GM12878 (cell line): ENCODE measurements around the gene ERN2. TPM values are rescaled to one million over a fixed set of nuclear protein-coding genes. Genes with fewer than 3 reads are reported as not detected.

Experiments used
- BCL11A ChIP-seq: IDR thresholded peaks from 2 replicates; pipeline ENCODE4 v1.6.1; 2011; ENCODE audit warnings: low read depth, low read length
- CHD1 ChIP-seq: IDR thresholded peaks from 2 replicates; pipeline ENCODE4 v1.6.1; 2012; ENCODE audit warnings: low read depth, low read length, improper control_type of control experiment
- DPF2 ChIP-seq: fragments of 450-650 bp; IDR thresholded peaks from 2 replicates; pipeline ENCODE4 v1.6.1; 2017; ENCODE audit warnings: mild to moderate bottlenecking
- FOXK2 ChIP-seq: fragments of 450-650 bp; IDR thresholded peaks from 2 replicates; pipeline ENCODE4 v1.6.1; 2017; ENCODE audit warnings: mild to moderate bottlenecking, moderate library complexity
- HDAC2 ChIP-seq: fragments of 200-600 bp; sonication (generic); IDR thresholded peaks from 2 replicates; pipeline ENCODE4 v1.6.1; 2017
- HDAC6 ChIP-seq: fragments of 200-600 bp; sonication (generic); IDR thresholded peaks from one replicate; pipeline ENCODE4 v1.8.0; 2017; ENCODE audit warnings: antibody characterized with exemption; ENCODE audit not compliant: unreplicated experiment
- NBN ChIP-seq: fragments of 450-650 bp; IDR thresholded peaks from 2 replicates; pipeline ENCODE4 v1.6.1; 2016
- NR2C1 ChIP-seq: fragments of 450-650 bp; IDR thresholded peaks from 2 replicates; pipeline ENCODE4 v1.6.1; 2017; ENCODE audit warnings: antibody characterized with exemption, mild to moderate bottlenecking, moderate library complexity
- NR2C2 ChIP-seq: IDR thresholded peaks from 2 replicates; pipeline ENCODE4 v1.6.1; 2011; ENCODE audit warnings: borderline replicate concordance, low read depth; ENCODE audit not compliant: control insufficient read depth, insufficient read length
- SMARCA5 ChIP-seq: fragments of 450-650 bp; IDR thresholded peaks from 2 replicates; pipeline ENCODE4 v1.6.1; 2017; ENCODE audit warnings: mild to moderate bottlenecking
- SP1 ChIP-seq: IDR thresholded peaks from one replicate; pipeline ENCODE4 v1.6.1; 2011; ENCODE audit warnings: low read depth, low read length
- SRF ChIP-seq, 2 experiments: IDR thresholded peaks; 2 replicates each; pipeline ENCODE4 v1.6.1; 2011; ENCODE audit warnings: low read depth in 2 of 2, low read length in 2 of 2, mild to moderate bottlenecking in 1 of 2, moderate library complexity in 1 of 2
- TCF3 ChIP-seq: IDR thresholded peaks from 2 replicates; pipeline ENCODE4 v1.6.1; 2012; ENCODE audit warnings: low read depth, mild to moderate bottlenecking, low read length, borderline replicate concordance; ENCODE audit not compliant: insufficient read depth
- YY1 ChIP-seq: IDR thresholded peaks from 2 replicates; pipeline ENCODE4 v1.6.1; 2011; ENCODE audit warnings: low read depth, mild to moderate bottlenecking, low read length
- polyA plus RNA-seq, 11 experiments: library from polyadenylated mRNA; depleted of rRNA in 4 of 11; unstranded in 6 of 11; stranded (reverse) in 5 of 11; fragments of >200 nt; fragmentation: Nextera tagmentation in 4 of 11; fragmentation: Illumina TruSeq in 1 of 11; extraction: Ambion mirVana in 4 of 11; extraction: Trizol in 1 of 11; gene quantifications; 1 replicate in 1 of 11; 2 replicates in 10 of 11; pipeline versions ENCODE4 v1.2.1 to v1.2.3, GENCODE V29; 2011 to 2016; ENCODE audit warnings: inconsistent platforms in 2 of 11, missing spikeins in 2 of 11, low read depth in 1 of 11
- total RNA-seq, 4 experiments: library from RNA; depleted of rRNA in 3 of 4; stranded (reverse); fragments of >200 nt in 3 of 4; fragmentation: Illumina TruSeq in 1 of 4; extraction: Trizol in 1 of 4; gene quantifications; 2 replicates each; pipeline versions ENCODE4 v1.2.1 to v1.2.3, GENCODE V29; 2013 to 2021
- TF ChIP-seq, protein P1 (sequence below): IDR thresholded peaks from 2 replicates; pipeline ENCODE4 v1.6.1; 2012; ENCODE audit warnings: low read depth, low read length, improper control_type of control experiment
- TF ChIP-seq, protein P2 (sequence below): IDR thresholded peaks from 2 replicates; pipeline ENCODE4 v1.6.1; 2011; ENCODE audit warnings: low read depth, mild to moderate bottlenecking, low read length, moderate library complexity, borderline replicate concordance; ENCODE audit errors: extremely low read depth
- TF ChIP-seq, protein P3 (sequence below): IDR thresholded peaks from 2 replicates; pipeline ENCODE4 v1.6.1; 2012; ENCODE audit warnings: low read depth, low read length, improper control_type of control experiment

Gene ERN2
- total and polyA plus RNA-seq, 10 of the 15 experiments (the other 5 are each of a cell fraction or from before 2014, with no cell fraction given): 0.06 to 0.95 (median 0.36) TPM; not detected in 5

DNA sequence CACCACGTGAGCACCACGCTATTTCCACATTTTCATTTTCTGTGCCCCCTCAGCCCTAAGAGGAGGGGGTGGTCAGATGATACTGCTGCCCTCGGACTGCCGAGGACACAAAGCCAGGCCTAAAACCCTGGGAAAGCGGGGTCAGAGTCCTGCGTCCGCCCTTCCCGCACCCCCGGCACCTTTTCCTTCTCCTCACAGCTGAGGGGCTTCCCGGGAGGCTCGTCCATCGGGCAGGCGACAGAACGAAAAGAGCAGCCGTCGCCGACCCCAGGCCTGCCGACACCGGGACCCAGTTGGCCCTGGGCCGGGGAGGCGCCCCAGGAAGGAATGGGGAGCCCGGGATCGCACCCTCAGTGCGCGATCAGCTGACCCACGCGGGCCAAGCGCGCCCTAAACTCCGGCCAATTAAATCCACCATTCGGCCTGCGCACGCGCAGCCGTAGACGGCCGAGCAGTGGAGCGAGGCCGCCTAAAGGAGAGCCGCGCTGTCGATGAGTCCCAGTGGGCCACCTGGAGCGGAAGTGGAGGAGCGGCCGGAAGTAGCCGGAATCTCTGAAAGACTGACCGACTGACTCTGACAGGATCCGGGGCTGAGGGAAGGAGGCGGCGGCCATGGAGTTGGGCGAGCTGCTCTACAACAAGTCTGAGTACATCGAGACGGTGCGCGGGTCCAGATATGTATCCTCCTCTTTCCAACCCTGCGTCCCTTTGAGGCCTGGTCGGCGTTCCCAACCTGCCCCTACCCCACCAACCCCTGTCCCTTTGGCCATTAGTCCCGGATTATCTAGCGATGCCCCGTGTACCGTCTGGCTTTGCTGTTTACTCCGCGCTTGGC lies 71.9 kb downstream of the ERN2 start, which contains the start of the genes DCTN5 and PALB2 (continued):
- 0 out of 2 replicates have a peak, but pooled peaks have one; percentile 34 for TF ChIP-seq HDAC2
- peak; percentile 76 for TF ChIP-seq HDAC6
- TF ChIP-seq FOXK2: peak; percentile 78
- TF ChIP-seq NBN: 0 out of 2 replicates have a peak, but pooled peaks have one; percentile 48
- TF ChIP-seq CHD1: 0 out of 2 replicates have a peak, but pooled peaks have one; percentile 62
- TF ChIP-seq BCL11A: no peak
- TF ChIP-seq DPF2: 0 out of 2 replicates have a peak, but pooled peaks have one; percentile 15
- TF ChIP-seq NR2C2: peak; percentile 99
- TF ChIP-seq SP1: peak; percentile 85
- no peak for TF ChIP-seq SMARCA5
- TF ChIP-seq NR2C1: peak; percentile 73
- peak; percentile 98 to 100 for TF ChIP-seq SRF (IDR thresholded peaks at IDR 0.05; ENCODE audit: low read depth in 2 of 2, low read length in 2 of 2)
- TF ChIP-seq, protein P1, sequence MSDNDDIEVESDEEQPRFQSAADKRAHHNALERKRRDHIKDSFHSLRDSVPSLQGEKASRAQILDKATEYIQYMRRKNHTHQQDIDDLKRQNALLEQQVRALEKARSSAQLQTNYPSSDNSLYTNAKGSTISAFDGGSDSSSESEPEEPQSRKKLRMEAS: peak; percentile 92
- TF ChIP-seq, protein P2, sequence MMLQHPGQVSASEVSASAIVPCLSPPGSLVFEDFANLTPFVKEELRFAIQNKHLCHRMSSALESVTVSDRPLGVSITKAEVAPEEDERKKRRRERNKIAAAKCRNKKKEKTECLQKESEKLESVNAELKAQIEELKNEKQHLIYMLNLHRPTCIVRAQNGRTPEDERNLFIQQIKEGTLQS: peak; percentile 62; the same call in 1 of the 2 replicates
- TF ChIP-seq, protein P3, sequence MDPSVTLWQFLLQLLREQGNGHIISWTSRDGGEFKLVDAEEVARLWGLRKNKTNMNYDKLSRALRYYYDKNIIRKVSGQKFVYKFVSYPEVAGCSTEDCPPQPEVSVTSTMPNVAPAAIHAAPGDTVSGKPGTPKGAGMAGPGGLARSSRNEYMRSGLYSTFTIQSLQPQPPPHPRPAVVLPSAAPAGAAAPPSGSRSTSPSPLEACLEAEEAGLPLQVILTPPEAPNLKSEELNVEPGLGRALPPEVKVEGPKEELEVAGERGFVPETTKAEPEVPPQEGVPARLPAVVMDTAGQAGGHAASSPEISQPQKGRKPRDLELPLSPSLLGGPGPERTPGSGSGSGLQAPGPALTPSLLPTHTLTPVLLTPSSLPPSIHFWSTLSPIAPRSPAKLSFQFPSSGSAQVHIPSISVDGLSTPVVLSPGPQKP: peak; percentile 96
- peak; percentile 93 for TF ChIP-seq YY1
- peak; percentile 96 for TF ChIP-seq TCF3
